M059J (cell line): ENCODE data around the gene COL8A2. TPM values are rescaled to one million over a fixed set of nuclear protein-coding genes. Genes with fewer than 3 reads are reported as not detected.

ENCODE experiments used
- DNase-seq: peaks from one replicate; pipeline ENCODE4 v3.0.0-alpha.2; 2012; ENCODE audit warnings: low read depth
- total RNA-seq: library from RNA; depleted of rRNA; stranded (reverse); fragments of >200 nt; shearing (Covaris generic); gene quantifications from 2 replicates; pipeline ENCODE4 v1.2.3, GENCODE V29; 2014

Gene COL8A2
- total RNA-seq, 1 experiment from 2014 or later = 2.2 TPM

GRCh38 chr1:36091698-36092097 is 33.3 kb downstream of the COL8A2 start:
- no peak for DNase-seq

- DNase-seq = no peak
Measured at GRCh38 chr1:36091141-36091540, 33.9 kb downstream of the COL8A2 start.

GRCh38 chr1:36089393-36090121 is 35.5 kb downstream of the COL8A2 start:
- DNase-seq = peak; percentile 37

GRCh38 chr1:36088577-36089392 is 36.2 kb downstream of the COL8A2 start, which contains the start of gene ADPRS:
Gene ADPRS (plus strand): TSS chr1:36088892. CDS start chr1:36088905, 13 bp downstream.
- DNase-seq = peak; percentile 84

GRCh38 chr1:36088265-36088576 is 36.8 kb downstream of the COL8A2 start:
- no peak for DNase-seq

GRCh38 chr1:36087233-36088123 is 37.5 kb downstream of the COL8A2 start:
- no peak for DNase-seq

- no peak for DNase-seq
Measured at GRCh38 chr1:36086529-36087232, 38.3 kb downstream of the COL8A2 start.

GRCh38 chr1:36085686-36086526 is 39.1 kb downstream of the COL8A2 start:
- DNase-seq = no peak

GRCh38 chr1:36085126-36085525 is 39.9 kb downstream of the COL8A2 start:
- no peak for DNase-seq

- DNase-seq = no peak
Measured at GRCh38 chr1:36084497-36085115, 40.4 kb downstream of the COL8A2 start.

- peak; percentile 53 for DNase-seq
Measured at GRCh38 chr1:36083635-36084496, 41.2 kb downstream of the COL8A2 start, which contains the start of gene TEKT2. Gene TEKT2 (plus strand): TSS chr1:36084094. CDS start chr1:36084922, 828 bp downstream.

GRCh38 chr1:36083219-36083618 is 41.8 kb downstream of the COL8A2 start:
- no peak for DNase-seq

- no peak for DNase-seq
Measured at GRCh38 chr1:36081926-36082485, 43.0 kb downstream of the COL8A2 start.

GRCh38 chr1:36080801-36081200 is 44.2 kb downstream of the COL8A2 start:
- no peak for DNase-seq

- DNase-seq = no peak
Measured at GRCh38 chr1:36080236-36080635, 44.8 kb downstream of the COL8A2 start.

GRCh38 chr1:36076979-36077573 is 47.9 kb downstream of the COL8A2 start:
- DNase-seq = no peak

- no peak for DNase-seq
Measured at GRCh38 chr1:36070349-36070748, 54.7 kb downstream of the COL8A2 start.

- peak; percentile 36 for DNase-seq
Measured at GRCh38 chr1:36068866-36069265, 56.2 kb downstream of the COL8A2 start.
